Fibroblast of upper back skin (primary cell): ENCODE measurements around the gene TMEM200B.
"Not testable (repeated sequence)": the region's sequence is repeated elsewhere in the genome, so short reads cannot be mapped to it uniquely, and the experiment has no call there.

Experiments used
- DNase-seq: peaks from one replicate; pipeline ENCODE4 v3.0.0-alpha.2; 2013

TMEM200B gene

GRCh38 chr1:29133861-29134694, 10.4 kb upstream of the TMEM200B start:
- DNase-seq: no peak

DNA sequence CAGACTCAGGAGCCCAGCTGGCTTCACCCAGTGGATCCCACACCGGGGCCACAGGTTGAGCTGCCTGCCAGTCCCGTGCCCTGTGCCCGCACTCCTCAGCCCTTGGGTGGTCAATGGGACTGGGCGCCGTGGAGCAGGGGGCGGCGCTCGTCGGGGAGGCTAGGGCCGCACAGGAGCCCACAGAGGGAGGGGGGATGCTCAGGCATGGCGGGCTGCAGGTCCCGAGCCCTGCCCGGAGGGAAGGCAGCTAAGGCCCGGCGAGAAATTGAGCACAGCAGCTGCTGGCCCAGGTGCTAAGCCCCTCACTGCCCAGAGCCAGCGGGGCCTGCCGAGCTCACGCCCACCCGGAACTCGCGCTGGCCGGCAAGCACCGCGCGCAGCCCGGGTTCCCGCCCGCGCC, 7.4 kb upstream of the TMEM200B start:
- not testable (repeated sequence) for DNase-seq

GRCh38 chr1:29129916-29130315, 6.2 kb upstream of the TMEM200B start:
- no peak for DNase-seq

- DNase-seq: no peak
These were observed 5.0 kb upstream of the TMEM200B start for GRCh38 chr1:29128739-29129138.

- DNase-seq: no peak
These were observed 2.5 kb upstream of the TMEM200B start for GRCh38 chr1:29126198-29126597.

DNA sequence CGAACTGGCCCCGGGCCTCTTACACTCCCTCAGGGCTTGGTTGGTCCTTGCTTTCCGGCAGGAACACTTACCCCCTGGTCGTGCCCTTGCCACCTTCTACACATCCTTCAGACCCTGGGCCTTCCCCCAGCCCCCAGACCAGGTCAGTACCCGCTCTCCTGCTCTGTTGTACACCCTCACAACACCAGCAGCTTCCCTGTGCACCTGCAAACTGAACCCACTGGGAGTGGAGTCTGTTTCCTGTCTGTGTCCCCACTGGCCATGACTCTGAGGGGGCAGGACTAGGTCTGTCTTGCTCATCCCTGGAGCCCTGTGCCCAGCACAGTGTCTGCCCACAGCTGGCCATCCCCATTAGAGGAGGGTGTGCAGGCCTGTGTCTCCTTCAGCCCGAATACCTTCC, 2.1 kb upstream of the TMEM200B start:
- DNase-seq: no peak

DNA sequence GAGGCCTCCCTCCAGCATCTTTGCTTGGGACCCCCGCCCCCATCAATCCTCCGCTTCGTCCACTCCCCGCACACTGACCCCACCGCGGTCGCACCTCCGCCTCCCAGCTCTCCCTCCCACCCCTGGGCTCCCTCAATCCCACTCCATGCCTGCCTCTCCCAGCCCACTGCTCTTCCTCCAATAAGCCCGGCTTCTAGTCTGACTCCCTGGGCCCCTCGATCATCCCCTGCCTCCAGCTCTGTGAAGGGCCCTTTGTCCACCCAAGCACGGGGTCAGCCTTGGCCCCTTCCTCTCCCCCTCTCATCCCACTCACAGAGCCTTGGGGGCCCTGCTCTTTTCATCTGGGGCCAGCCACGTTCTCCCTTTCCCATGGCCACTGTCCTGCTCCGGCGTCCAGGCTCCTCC, 1.5 kb upstream of the TMEM200B start:
- no peak for DNase-seq

DNA sequence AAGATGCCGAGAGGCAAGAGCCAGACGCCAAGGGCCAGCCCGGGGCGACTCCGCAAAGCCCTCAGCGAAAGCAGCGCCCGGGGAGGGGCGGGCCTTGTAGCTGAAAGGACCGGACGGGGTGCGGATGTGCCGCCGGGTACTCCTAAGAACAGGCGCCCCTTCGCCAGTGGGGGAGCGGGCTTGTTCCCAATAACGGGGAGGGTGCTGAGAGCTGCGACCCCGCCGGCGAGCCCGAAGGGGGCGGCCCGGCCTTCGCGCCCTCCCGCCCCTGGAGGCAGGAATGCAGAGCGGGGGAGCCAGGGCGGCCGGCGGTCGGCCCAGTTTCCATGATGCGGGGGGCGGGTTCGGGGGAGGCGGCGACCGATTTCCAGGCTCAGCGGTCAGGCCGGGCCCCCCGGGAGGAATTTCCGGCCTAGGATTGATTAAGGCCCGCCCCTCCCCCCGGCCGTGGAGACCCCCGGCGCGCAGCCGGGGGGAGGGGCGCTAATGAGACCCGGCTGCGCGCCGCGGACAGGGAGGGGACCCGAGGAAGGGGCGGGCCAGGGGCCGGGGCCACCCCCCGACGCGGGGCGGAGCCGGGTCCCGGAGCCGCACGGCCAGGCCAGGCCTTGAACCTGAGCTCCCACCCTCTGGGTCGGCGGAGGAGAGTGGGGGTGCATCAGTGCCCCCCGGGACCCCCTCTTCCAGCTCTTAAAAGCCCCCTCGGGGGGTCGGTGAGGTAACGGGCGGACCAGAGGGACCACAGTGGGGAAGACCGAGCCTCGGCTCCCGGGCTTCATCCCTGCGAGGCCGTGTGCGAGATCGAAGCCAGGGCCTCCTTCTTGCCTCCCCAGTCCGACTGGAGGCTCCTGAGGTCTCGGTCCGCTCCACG, 898 bp upstream of the TMEM200B start:
- DNase-seq: peak; percentile 89

GRCh38 chr1:29123053-29123886, 433 bp downstream of the TMEM200B start:
- no peak for DNase-seq

- DNase-seq: peak; percentile 80
These were observed 1.0 kb downstream of the TMEM200B start for GRCh38 chr1:29122682-29123052.

DNA sequence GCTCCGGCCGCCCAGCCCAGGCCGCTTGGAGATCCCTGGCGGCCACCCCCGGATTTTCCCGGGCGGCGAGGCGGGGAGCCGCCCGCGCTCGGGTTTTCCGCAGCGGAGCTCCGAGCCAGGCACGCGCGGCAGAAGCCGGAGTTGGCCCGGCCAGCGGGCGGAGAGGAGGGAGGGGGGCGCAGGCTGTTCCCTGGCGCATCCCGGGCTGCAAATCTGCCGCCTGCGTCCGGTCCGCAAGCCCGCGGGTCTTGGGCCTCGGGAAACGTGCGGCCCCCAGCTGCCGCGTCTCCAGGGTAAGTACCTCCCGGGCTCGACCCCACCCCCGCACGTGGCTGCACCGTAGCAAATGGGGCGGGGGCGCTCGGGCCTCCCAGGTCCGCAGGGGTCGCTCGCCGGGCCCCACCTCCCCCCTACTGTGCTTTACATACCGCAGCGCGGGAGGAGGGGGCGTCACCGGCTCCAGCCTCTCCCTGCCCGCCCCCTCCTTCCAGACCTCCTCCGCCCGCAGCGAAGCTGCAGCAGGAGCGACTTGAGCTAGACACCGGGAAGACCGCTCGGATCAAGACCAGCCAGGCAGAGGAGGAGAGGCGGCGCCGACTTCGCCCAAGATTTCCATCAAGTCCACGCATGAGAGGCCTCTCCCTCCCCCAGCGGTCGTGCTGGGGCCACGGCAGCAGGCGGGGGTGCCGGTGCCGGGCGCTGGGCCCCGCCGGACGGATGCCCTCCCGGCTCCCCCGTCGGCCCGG, 1.6 kb downstream of the TMEM200B start:
- DNase-seq: peak; percentile 53

GRCh38 chr1:29121516-29121935, 2.2 kb downstream of the TMEM200B start:
- DNase-seq: no peak

DNA sequence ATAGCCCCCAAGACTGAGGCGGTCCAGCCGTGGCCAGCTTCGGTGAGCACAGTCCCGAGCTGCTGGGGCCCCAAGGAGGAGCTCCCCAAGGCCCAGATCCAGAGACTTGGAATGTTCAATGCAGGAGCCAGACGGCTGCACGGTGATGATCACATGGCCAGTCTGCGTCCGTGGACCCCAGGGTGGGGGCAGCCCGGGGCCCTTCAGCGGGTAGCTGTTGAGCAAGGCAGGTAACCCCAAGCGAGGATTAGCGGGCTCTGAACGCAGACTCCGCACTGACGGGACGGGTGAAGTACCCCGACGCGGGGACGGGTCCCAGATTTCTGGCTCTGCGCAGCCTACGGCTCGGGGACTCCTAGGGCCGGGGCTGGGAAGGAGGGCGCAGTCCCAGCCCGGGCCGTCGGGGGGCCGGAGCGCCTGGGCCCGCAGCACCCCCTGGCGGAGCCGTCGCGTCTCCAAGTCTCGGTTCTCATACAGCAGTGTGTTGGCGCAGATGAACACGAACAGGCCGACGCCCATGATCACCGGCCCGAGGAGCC, 2.7 kb downstream of the TMEM200B start:
- DNase-seq: peak; percentile 58

DNA sequence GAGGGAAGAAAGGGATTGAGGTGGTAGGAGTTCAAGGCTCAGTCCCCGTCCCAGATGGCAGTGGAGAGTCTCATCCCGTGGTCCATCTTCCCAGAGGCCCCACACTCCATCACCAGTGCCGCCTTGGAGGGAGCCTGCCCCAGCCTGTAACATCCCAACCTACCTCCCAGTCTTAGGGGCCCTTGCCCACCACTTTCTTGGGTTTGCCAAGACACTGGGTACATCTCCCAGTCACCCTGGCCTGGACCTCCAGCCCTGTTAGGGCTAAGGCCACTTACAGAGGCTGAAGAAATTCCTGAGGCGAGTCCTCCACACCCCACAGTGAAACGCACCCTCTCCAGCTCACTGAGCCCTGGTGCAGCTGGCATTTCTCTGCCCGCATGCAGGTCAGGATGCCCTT, 3.3 kb downstream of the TMEM200B start:
- no peak for DNase-seq

GRCh38 chr1:29119121-29119929, 4.4 kb downstream of the TMEM200B start:
- DNase-seq: no peak

- no peak for DNase-seq
These were observed 6.3 kb downstream of the TMEM200B start for GRCh38 chr1:29117381-29117780.

DNA sequence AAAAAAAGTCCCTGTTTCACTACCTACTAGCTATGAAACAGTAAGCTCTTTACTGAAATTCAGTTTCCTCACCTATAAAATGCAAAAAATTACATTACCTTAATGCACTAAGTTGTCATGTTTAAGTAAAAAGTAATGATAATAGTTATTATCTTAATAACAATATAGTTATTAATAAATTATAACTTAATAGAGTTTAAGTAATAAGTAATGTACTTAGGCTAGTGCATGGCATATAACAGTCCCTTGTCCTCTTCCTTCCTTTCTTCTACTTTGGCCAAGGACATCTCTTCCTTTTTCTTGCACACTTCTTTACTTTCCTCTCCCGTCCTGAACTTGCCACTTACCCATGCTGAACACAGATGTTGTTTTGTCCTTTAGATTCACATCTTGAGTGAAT, 9.0 kb downstream of the TMEM200B start:
- DNase-seq: no peak

- no peak for DNase-seq
These were observed 10.1 kb downstream of the TMEM200B start for GRCh38 chr1:29113413-29114117.

DNA sequence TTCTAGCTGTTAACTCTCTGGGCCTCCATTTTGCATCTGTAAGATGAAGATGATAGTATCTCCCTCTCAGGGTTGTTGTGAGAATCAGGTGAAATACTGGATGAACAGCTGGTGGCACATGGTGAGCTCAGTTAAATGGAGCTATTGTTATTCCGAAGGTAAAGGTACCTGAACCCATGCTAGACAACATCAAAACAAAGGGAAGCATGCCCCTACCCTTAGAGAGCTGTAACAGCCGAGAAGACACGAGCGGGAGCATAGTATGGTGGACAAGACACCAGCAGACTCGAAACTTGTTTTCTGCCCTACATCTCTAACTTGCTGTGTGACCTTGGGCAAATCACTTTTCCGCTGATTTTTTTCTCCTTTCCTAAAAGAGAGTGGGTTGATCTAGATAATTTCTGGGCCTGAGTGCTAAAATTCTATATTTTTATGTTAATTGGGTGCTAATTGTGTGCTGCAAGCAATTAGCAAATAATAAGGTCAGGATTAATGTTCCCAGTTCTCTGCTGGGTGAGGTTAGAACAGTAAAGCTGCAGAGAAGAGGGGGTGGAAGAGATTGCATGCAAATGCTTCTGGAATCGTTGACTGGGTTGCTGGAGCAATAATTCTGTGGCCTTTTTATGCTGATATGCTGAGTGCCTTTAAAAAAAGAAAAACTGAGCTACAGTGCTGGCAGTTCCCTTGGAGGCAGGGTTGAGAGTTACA, 10.8 kb downstream of the TMEM200B start:
- no peak for DNase-seq

DNA sequence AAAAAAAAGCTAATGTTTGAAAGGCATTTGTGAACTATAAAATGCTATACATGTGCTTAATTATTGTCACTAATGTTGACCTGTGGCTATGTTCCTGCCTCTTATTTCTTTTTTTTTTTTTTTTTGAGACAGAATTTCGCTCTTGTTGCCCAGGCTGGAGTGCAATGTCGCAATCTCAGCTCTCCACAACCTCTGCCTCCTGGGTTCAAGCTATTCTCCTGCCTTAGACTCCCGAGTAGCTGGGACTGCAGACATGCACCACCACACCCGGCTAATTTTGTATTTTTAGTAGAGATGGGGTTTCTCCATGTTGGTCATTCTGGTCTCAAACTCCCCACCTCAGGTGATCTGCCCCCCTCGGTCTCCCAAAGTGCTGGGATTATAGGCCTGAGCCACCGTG, 15.7 kb downstream of the TMEM200B start:
- not testable (repeated sequence) for DNase-seq
